GM12872 (cell line): ENCODE measurements around the gene CATSPER3.

Experiments used
- TF ChIP-seq, protein P1 (sequence below): IDR thresholded peaks from 3 replicates; pipeline ENCODE4 v1.5.1; 2011; ENCODE audit warnings: low read depth, mild to moderate bottlenecking, low read length, moderate library complexity; ENCODE audit not compliant: insufficient read depth

CATSPER3 gene

GRCh38 chr5:134938030-134938429 lies 29.7 kb upstream of the CATSPER3 start:
- TF ChIP-seq, protein P1, sequence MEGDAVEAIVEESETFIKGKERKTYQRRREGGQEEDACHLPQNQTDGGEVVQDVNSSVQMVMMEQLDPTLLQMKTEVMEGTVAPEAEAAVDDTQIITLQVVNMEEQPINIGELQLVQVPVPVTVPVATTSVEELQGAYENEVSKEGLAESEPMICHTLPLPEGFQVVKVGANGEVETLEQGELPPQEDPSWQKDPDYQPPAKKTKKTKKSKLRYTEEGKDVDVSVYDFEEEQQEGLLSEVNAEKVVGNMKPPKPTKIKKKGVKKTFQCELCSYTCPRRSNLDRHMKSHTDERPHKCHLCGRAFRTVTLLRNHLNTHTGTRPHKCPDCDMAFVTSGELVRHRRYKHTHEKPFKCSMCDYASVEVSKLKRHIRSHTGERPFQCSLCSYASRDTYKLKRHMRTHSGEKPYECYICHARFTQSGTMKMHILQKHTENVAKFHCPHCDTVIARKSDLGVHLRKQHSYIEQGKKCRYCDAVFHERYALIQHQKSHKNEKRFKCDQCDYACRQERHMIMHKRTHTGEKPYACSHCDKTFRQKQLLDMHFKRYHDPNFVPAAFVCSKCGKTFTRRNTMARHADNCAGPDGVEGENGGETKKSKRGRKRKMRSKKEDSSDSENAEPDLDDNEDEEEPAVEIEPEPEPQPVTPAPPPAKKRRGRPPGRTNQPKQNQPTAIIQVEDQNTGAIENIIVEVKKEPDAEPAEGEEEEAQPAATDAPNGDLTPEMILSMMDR, result no peak

- TF ChIP-seq, protein P1, result no peak
Observed at GRCh38 chr5:134939500-134939899, 28.2 kb upstream of the CATSPER3 start.

DNA sequence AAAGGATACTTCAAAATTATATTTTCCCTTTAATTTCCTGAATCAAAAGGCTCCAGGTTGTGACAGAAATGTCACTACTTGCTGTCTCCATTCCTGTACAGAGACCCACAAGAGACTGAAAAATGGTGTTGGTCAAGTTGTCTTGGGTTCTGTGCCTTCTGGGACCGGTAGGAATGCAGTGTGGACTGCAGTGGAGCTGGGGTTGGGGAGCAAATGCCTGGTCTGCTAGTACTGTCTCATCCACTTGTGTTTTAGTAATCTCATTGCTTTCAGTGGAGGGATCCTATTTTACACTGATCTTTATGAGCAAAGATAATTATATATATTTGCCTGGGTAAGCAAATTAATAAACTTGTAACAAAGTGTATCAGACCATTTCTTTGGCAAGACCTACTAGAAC lies 24.2 kb upstream of the CATSPER3 start:
- TF ChIP-seq, protein P1, result no peak

DNA sequence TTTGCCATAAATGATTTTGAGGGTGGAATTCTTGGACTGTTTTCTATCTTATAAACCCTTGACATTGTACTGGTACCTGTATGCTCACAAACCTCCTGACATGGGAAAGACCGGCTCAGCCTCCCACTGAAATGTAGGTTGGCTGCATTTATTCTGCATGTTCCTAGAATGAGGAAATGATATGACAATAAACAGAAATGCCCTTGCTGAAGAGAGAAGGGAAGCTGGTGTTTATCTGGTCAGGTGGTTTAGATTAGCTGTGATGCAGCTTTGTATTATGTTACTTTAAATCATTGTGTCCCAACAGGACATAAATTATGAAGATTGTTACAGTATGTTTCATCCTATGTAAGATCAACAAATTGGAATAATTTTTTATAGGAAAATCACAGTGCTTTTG lies 23.1 kb upstream of the CATSPER3 start:
- TF ChIP-seq, protein P1, result no peak

GRCh38 chr5:134945041-134945440 lies 22.7 kb upstream of the CATSPER3 start:
- TF ChIP-seq, protein P1, result no peak

GRCh38 chr5:134948911-134949310 lies 18.8 kb upstream of the CATSPER3 start:
- TF ChIP-seq, protein P1, result no peak

DNA sequence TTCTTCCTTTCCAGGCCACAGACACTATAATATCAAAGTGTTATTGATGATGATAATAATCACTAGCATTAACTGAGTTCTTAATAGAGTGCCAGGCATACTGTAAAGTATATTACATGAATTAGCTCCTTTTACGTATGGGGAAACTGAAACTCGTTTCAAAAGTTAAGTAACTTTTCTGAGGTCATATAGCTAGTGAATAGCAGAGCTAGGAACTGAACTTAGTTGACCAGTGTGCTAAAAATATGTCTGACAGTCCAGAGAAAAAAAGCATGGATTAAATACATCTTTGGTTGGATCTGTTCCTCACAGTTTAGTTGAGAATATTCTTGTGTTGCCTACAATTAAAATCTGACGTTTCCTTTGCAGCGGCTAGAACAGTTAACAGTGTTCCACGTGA lies 18.4 kb upstream of the CATSPER3 start:
- TF ChIP-seq, protein P1, result no peak

DNA sequence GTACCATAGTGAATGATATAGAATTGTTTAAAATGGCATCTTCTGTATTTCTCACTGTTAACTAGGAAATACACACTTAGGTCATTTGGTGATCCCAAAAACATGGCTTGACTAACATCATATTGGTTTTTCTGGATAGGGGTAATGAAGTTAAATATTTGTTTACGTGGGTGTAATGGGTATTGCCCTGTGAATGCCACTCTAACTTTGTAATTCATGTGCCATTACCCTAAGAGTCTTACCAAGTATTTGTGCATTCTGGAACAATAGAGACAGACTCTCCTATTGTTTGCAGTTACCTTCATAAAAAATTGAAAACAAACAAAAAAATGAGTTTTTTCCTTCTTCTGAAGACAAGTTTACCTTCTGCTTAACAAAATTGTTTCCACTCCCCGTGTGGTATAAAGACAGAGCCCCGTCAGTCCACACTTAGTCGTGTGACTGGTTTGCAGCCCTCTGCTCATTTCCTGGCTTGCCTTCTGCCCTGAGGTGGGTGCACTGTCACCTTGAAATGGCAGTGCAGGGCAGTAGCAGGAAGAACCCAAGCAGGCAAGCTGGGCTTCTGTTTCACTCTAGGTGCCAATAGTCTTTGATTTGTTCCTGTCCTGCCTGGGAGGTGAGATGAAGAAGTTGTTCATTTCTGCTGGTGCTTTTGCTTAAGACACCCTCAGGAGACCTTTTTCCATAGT lies 9.6 kb upstream of the CATSPER3 start:
- TF ChIP-seq, protein P1, result no peak
